OCI-LY3 (cell line): ENCODE data around the gene STK38L.

Experiments
- H2AFZ ChIP-seq: fragments of 200-600, 300-600 bp; shearing (Covaris generic); 2 replicates; pipeline ENCODE4 v1.6.0; 2014; ENCODE audit warnings: antibody characterized with exemption, low read depth, low read length
- H3K27ac ChIP-seq: fragments of 200-600, 300-600 bp; sonication (generic); 2 replicates; pipeline ENCODE4 v1.5.1; 2014; ENCODE audit warnings: mild to moderate bottlenecking, low read length, moderate library complexity, mixed read lengths
- H3K27me3 ChIP-seq: fragments of 200-600, 300-600 bp; sonication (generic); 2 replicates; pipeline ENCODE4 v1.6.1; 2014; ENCODE audit warnings: low read depth, low read length, mixed read lengths
- H3K36me3 ChIP-seq: fragments of 200-600, 300-600 bp; sonication (generic); replicated peaks from 2 replicates; pipeline ENCODE3; 2014; ENCODE audit warnings: low read depth, low read length, mixed read lengths
- H3K4me1 ChIP-seq: fragments of 300-600, 200-600 bp; sonication (generic); 2 replicates; pipeline ENCODE4 v1.6.1; 2014; ENCODE audit warnings: low read length, mixed read lengths
- H3K4me2 ChIP-seq: fragments of 200-600, 300-600 bp; sonication (generic); 2 replicates; pipeline ENCODE4 v1.6.1; 2014; ENCODE audit warnings: low read length, mixed read lengths
- H3K4me3 ChIP-seq: fragments of 300-600, 200-600 bp; sonication (generic); 2 replicates; pipeline ENCODE4 v1.5.1; 2014; ENCODE audit warnings: antibody characterized with exemption, mild to moderate bottlenecking, low read length, moderate library complexity
- H3K79me2 ChIP-seq: fragments of 300-600, 200-600 bp; shearing (Covaris generic); 2 replicates; pipeline ENCODE4 v1.6.1; 2014; ENCODE audit warnings: mild to moderate bottlenecking, low read length, mixed read lengths
- H3K9ac ChIP-seq: fragments of 300-600, 200-600 bp; shearing (Covaris generic); 2 replicates; pipeline ENCODE4 v1.6.0; 2014; ENCODE audit warnings: mild to moderate bottlenecking, low read length, moderate library complexity
- H3K9me3 ChIP-seq: fragments of 200-600, 300-600 bp; shearing (Covaris generic); 2 replicates; pipeline ENCODE4 v1.6.1; 2014; ENCODE audit warnings: low read length, mixed read lengths; ENCODE audit not compliant: insufficient read depth
- H4K20me1 ChIP-seq: fragments of 200-600, 300-600 bp; sonication (generic); 2 replicates; pipeline ENCODE4 v1.6.1; 2016; ENCODE audit warnings: low read length, mixed read lengths; ENCODE audit not compliant: insufficient read depth
- CTCF ChIP-seq: fragments of 200-600, 300-600 bp; sonication (generic); IDR thresholded peaks from 2 replicates; pipeline ENCODE4 v1.5.1; 2014; ENCODE audit warnings: antibody characterized with exemption, low read length, low read depth
- EZH2phosphoT487 ChIP-seq: fragments of 200-600 bp; shearing (Covaris generic); IDR thresholded peaks from 2 replicates; pipeline ENCODE4 v1.6.1; 2018; ENCODE audit warnings: antibody characterized with exemption, mixed run types, low read depth

STK38L gene

GRCh38 chr12:27237790-27238771 is 6.0 kb upstream of the STK38L start:
- Histone ChIP-seq H4K20me1 (no peaks in the 10 kb centered on the region), H3K79me2 (no peaks in the 10 kb centered on the region), H3K4me3 (peak overlapping the region; percentile 70), H3K9me3 (no peaks in the 10 kb centered on the region), H3K27ac (peak overlapping the region; percentile 95), H3K4me1 (peaks cover 65% of the 10 kb centered on the region), H3K4me2 (peak overlapping the region; percentile 91), H3K27me3 (no peaks in the 10 kb centered on the region), H3K36me3 (no peaks in the 10 kb centered on the region), H2AFZ (peak overlapping the region; percentile 50; the same call in 1 of the 2 replicates), H3K9ac (peak overlapping the region; percentile 87)
- TF ChIP-seq EZH2phosphoT487 (no peak), CTCF (no peak)

GRCh38 chr12:27243006-27243405 is 1.1 kb upstream of the STK38L start:
- H2AFZ ChIP-seq, result no peak overlapping the region; the same call in 1 of the 2 replicates
- no peaks in the 10 kb centered on the region for H3K9me3 ChIP-seq
- peak overlapping the region; percentile 58; the same call in 1 of the 2 replicates for H3K9ac ChIP-seq
- H4K20me1 ChIP-seq, result peaks cover 24% of the 10 kb centered on the region
- no peaks in the 10 kb centered on the region for H3K27me3 ChIP-seq
- peaks cover 40% of the 10 kb centered on the region for H3K79me2 ChIP-seq
- peak overlapping the region; percentile 98 for H3K4me3 ChIP-seq
- H3K36me3 ChIP-seq, result peaks cover 27% of the 10 kb centered on the region
- H3K27ac ChIP-seq, result peak overlapping the region; percentile 88
- H3K4me2 ChIP-seq, result peak overlapping the region; percentile 77
- TF ChIP-seq CTCF, result no peak
- TF ChIP-seq EZH2phosphoT487, result no peak
- H3K4me1 ChIP-seq, result peaks cover 52% of the 10 kb centered on the region

- Histone ChIP-seq H3K9me3 (no peaks in the 10 kb centered on the region), H3K27ac (peak overlapping the region; percentile 88), H3K9ac (peak overlapping the region; percentile 99), H2AFZ (no peak overlapping the region), H3K4me3 (peak overlapping the region; percentile 98), H3K27me3 (no peaks in the 10 kb centered on the region), H3K79me2 (peaks cover 59% of the 10 kb centered on the region), H3K36me3 (peaks cover 43% of the 10 kb centered on the region), H4K20me1 (peaks cover 42% of the 10 kb centered on the region), H3K4me2 (peak overlapping the region; percentile 91), H3K4me1 (peaks cover 51% of the 10 kb centered on the region)
- no peak for TF ChIP-seq EZH2phosphoT487
Measured at GRCh38 chr12:27244689-27245488, 803 bp downstream of the STK38L start.

- H3K79me2 ChIP-seq, result peaks cover 72% of the 10 kb centered on the region
- peak overlapping the region; percentile 91 for H3K4me2 ChIP-seq
- no peaks in the 10 kb centered on the region for H3K9me3 ChIP-seq
- peak overlapping the region; percentile 88 for H3K27ac ChIP-seq
- peak overlapping the region; percentile 99 for H3K9ac ChIP-seq
- no peak for TF ChIP-seq EZH2phosphoT487
- TF ChIP-seq CTCF, result no peak
- H4K20me1 ChIP-seq, result peaks cover 55% of the 10 kb centered on the region
- H3K36me3 ChIP-seq, result peaks cover 52% of the 10 kb centered on the region
- no peak overlapping the region for H2AFZ ChIP-seq
- peaks cover 61% of the 10 kb centered on the region for H3K4me1 ChIP-seq
- no peaks in the 10 kb centered on the region for H3K27me3 ChIP-seq
- H3K4me3 ChIP-seq, result peak overlapping the region; percentile 98
Measured at GRCh38 chr12:27246141-27246540, 2.1 kb downstream of the STK38L start.
